D721Med (cell line): ENCODE measurements around the gene MLYCD.

Experiments
- DNase-seq: peaks from one replicate; pipeline ENCODE4 v3.0.0; 2011; ENCODE audit warnings: low spot score; ENCODE audit not compliant: insufficient read length
- FAIRE-seq: peaks from 2 replicates; lab custom pipeline; 2011; peaks lifted over from hg19 to GRCh38; lab: Jason Lieb, UNC
- CTCF ChIP-seq: IDR thresholded peaks from 2 replicates; pipeline ENCODE4 v1.5.1; 2012; ENCODE audit warnings: mild to moderate bottlenecking, control low read depth; ENCODE audit not compliant: insufficient read depth; ENCODE audit errors: missing control alignments

The MLYCD gene

DNA sequence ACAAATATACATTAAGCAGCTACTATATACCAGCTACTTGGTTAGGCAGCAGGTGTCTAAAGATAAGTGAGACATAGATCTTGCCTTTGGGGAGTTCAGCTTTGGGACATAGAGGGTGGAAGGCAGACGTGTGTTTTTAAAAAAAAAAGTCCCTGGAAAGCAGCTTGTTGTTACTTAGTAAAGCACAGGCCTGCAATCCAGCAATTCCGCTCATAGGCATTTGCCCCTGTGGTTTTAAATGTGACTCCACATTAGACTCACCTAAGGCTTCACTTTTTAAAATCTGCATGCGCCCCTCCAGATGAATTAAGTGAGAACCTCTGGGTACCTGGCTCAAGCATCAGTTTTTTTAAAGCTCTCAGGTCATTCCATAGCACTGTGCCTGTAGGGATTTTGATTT lies 7.2 kb upstream of the MLYCD start:
- DNase-seq (no peak), FAIRE-seq (no peak)
- no peak for TF ChIP-seq CTCF

GRCh38 chr16:83895243-83895642 lies 3.7 kb upstream of the MLYCD start:
- TF ChIP-seq CTCF: no peak
- FAIRE-seq (no peak), DNase-seq (no peak)

- no peak for TF ChIP-seq CTCF
- FAIRE-seq: no peak
- no peak for DNase-seq
Measured at GRCh38 chr16:83895942-83896341, 3.0 kb upstream of the MLYCD start.

DNA sequence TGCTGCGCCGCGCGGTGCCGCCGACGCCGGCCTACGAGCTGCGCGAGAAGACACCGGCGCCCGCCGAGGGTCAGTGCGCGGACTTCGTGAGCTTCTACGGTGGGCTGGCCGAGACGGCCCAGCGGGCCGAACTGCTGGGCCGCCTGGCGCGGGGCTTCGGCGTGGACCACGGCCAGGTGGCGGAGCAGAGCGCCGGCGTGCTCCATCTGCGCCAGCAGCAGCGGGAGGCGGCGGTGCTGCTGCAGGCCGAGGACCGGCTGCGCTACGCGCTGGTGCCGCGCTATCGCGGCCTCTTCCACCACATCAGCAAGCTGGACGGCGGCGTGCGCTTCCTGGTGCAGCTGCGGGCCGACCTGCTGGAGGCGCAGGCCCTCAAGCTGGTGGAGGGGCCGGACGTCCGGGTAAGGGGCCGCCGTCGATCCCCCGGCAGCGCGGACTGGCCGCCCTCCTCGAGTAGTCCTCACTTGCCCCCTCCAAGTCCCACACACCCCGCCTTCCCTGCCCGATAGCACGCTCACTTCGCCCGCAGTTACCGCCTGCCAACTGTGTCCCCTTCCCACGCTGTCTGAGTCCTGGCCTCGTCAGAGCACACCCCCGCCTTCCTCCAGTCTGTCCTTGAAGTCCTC lies 470 bp downstream of the MLYCD start:
- no peak for TF ChIP-seq CTCF
- DNase-seq (no peak), FAIRE-seq (no peak)

DNA sequence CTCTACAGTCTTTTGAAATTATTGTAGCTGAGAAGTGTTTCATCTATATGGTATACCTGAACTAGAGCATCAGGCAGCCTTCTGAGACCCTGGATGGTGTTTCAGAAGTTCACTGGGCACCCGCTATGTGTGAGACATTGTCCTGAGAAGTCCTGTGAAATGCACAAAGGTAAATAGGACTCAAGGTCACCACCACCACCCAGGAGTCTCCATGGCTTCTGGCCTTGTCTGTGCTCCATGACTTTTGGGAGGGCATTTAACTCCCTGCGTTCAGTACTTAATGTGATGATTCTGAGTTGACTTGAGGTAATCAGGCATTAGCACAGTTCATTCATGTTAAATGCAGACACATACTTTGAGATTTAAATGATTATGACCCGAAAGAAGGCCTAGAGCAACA lies 1.1 kb downstream of the MLYCD start:
- no peak for DNase-seq
- TF ChIP-seq CTCF: no peak
- no peak for FAIRE-seq

DNA sequence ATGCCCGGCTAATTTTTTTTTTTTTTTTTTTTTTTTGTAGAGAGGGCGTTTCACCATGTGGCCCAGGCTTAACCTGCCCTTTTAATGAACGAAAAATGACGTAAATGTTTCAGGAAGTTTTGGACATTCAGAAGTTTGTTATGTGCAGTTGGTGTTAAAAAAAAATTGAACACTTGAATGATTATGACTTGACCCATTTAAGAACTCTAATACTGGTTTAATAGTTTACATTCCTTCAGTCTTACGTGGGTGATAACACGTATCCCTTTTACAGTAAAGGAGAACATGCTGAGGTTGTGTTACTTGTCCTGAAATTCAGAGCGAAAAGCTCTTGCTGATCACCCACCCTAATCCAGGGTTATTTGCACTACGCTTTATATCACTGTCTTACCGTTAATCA lies 1.7 kb downstream of the MLYCD start:
- no peak for DNase-seq
- no peak for TF ChIP-seq CTCF
- no peak for FAIRE-seq

- no peak for FAIRE-seq
- TF ChIP-seq CTCF: no peak
- DNase-seq: no peak
Measured at GRCh38 chr16:83901101-83901500, 2.2 kb downstream of the MLYCD start.
